ENCODE measurements around the gene ADRM1.

Gene ADRM1

DNA sequence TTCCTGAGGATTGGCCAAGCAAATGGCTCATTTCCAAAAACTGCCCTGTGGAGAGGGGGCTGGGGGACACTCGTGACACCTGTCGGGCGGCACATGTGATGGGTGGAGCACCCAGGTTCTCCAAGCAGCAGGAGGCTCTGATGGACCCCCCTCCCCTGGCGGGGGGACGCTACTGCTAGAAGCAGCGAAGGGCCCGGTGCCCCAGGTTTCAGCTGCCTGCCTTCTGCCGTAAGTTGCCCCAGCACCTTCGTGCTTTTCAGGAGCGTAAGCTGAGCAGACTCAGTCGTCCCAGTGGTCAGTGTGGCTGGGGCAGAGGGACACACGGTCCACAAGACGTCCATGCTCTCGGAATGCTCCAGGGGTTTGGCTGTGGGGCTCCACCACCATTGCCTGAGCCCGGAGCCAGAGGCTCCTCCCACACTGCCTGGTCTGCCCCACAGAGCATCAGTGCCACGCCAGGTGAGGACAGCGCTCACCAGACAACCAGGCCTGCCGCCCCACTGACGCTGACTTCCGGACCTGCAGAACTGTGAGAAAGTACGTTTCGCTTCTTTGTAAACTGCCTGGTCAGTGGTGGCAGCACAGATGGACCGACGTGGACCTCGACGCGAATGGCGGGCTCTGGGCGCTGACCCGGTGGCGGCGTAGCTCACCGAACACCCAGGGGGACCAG lies 4.1 kb upstream of the ADRM1 start:
- no peak for DNase-seq

DNA sequence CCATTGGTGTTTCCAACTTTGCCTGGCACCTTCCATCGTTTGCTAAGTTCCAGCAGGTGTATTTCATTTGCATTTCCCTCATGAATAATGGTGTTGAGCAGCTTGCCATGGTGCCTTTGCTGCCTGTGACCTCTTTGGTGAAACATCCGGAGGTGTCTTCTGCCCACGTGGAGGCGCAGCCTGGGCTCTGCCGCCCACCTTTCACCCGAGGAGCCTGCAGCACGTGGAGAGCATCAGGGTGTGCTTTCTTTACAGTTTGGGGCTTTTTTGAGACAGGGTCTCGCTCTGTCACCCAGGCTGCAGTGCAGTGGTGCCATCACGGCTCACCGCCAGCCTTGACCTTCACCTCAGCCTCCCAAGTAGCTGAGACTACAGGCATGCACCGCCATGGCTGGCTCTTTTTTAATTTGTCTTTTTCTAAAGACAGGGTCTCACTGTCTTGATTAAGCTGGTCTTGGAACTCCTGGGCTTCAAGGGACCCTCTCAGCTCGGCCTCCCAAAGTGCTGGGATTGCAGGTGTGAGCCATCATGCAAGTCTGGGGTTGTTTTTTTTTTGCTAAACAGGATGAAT lies 3.0 kb upstream of the ADRM1 start:
- DNase-seq, result no peak

DNA sequence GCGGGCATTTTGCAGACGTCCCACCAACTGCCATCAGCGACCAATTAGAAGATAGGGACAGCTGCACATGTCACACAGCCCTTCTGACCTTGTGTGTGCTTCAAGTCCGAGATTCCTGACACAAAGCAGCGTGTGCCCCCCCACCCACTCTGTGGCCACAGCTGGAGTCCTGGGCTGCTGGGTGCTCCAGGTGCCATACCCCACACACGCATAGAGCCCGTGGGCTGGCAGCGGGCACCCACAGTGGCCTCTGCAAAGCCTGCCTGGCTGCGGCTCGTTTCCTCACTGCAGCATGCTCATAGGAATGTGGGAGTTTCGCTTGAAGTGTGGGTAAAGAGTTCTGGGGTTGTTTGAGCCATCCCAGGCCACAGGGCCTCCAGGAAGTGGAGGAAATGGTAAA lies 2.5 kb upstream of the ADRM1 start:
- no peak for DNase-seq

DNA sequence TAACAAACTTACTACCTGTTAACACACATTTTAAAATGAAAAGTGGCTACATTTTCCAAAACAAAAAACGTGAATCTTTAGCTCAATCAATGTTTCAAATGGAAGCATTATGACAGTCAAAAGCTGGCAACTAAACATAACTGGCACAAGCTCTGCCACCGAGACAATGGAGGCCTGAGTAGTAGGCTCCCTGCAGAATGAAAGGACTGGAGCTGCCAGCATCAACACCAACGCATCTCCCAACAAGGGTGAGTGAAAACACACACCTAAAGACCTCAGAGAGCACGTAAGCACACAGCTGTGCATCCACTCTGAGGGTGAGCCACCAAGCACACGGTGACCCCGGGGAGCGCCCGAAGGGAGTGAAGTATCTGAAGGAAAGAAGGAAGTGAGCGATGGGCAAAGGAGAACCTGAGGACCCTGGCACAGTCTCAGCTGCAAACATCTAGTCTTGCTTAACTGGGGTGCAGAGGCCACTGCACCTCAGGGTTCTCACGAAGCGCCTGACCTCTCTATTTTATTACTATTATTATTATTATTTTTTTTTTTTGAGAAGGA lies 1.6 kb upstream of the ADRM1 start:
- no peak for DNase-seq

DNA sequence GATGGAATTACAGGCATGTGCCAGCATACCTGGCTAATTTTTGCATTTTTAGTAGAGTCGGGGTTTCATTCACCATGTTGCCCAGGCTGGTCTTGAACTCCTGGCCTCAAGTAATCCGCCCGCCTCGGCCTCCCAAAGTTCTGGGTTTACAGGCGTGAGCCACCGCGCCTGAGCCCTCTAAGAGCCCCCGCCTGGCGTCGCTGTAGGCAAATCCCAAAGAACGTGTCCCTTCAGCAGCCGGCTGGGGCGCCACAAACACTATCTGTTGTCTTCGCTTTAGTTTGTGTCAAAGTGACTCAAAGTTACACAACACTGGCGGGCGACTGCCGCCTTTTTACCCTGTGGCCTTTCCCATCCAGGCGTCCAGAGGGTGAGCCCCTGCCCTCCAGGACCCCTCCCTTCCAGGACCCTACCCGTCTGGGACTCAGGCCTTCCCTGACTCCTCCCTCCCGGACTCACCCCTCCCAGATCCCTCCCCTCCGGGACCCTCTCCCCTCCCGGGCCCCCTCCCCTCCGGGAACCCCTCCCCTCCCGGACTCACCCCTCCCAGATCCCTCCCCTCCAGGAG lies 940 bp upstream of the ADRM1 start:
- DNase-seq, result peak; percentile 99

DNA sequence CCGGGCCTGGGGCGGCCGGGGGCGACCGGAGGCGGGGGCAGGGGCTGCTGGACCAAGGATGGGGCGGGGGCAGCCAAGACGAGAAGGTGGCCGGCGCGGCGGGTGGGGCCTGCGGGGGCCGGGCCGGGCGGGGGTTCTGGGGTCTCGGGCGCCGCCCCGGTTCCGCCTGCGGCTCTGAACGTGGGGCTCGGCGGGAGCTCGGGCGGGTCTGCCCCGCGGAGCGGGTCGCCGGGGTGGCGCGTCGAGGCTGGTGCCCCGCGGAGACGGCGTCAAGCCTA lies 204 bp downstream of the ADRM1 start:
- DNase-seq, result no peak

DNA sequence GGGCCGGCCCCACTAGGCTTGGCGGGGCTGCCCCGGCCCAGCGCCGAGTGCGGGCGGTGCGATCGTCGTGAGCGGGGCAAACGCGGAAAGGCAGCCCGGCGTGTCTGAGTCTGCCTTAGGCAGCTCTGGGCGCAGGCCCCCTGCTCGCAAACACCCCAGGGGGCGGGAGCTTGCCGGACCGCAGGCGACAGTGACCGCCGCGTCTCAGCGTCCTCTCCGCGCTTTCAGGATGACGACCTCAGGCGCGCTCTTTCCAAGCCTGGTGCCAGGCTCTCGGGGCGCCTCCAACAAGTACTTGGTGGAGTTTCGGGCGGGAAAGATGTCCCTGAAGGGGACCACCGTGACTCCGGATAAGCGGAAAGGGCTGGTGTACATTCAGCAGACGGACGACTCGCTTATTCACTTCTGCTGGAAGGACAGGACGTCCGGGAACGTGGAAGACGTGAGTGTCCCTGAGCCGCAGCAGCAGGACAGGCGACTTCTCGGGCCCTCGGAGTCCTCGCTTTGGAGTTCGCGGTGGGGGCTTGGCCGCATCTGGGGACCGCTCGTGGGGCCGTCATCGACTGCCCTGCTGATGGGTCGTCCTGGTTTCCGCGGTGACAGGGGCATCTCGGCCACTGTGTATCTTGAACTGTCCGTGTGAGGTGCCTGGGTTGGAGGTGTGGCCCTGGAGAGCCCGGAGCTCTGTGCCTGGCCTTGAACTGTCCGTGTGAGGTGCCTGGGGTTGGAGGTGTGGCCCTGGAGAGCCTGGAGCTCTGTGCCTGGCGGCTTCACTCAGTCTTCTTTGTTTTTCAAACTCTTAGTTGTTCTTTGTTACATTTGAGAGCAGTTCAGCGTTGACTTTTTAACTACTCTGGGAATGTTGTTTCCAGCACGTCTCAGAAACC lies 786 bp downstream of the ADRM1 start:
- peak; percentile 52 for DNase-seq

DNA sequence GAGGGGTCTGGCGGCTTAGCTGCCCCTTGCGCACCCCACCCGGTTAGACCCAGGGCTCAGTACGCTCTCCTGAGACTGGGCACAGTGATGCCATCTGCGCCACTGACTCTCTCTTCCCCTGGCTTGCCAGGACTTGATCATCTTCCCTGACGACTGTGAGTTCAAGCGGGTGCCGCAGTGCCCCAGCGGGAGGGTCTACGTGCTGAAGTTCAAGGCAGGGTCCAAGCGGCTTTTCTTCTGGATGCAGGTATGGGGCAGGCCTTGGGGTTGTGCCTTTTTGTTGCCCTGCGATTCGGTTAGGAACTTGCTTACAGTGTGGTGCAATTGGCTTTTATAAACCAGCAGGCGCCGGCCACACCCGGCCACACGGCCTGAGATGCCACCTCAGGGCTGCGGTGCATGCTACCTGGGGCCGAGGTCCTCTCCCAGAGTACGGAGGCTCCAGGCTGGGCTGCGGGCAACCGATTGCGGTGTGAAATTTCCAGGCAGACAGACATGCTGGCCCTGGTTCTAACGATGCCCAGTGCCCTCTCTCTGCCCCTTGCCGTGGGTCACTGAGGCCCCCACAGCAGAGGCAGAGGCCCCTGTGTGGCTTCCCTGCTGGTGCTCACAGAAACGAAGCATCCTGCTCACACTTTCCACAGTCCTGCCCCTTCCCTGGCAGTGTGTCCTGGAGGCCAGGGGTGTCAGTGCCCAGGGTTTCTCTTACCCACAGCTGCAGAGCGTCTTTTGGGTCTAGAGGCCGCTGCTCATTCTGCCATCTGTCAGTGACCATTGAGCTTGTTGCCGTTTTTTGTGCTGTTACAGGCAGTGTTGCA lies 1.7 kb downstream of the ADRM1 start:
- no peak for DNase-seq

DNA sequence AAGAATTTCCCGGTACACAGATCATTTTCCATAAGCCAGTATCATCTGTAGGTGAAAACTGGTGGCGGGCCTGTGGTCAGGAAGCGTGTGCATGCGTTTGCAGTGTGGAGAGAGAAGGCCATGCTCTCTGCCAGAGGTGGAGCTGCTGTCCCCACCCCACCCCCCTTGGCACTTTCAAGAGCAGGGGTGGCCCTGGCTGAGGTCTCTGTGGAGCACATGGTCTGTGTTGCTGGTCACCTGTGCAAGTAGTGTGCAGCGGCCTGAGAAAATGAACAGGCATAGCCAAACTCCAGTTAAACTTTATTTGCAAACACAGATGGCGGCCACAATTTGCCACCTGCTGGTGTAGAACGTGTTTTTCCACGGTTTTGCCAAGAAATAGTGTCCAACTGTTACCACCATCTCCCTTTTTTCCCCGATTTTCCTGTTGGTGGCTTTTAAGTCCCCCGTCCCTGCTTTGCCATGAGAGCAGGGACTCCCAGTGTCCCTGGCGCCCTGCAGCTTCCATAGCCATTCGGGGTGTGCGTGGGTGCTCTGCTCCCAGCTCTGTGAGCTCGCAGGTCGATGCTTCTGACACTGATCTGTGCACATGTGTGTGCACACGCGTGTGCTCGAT lies 2.5 kb downstream of the ADRM1 start:
- peak; percentile 31 for DNase-seq

DNA sequence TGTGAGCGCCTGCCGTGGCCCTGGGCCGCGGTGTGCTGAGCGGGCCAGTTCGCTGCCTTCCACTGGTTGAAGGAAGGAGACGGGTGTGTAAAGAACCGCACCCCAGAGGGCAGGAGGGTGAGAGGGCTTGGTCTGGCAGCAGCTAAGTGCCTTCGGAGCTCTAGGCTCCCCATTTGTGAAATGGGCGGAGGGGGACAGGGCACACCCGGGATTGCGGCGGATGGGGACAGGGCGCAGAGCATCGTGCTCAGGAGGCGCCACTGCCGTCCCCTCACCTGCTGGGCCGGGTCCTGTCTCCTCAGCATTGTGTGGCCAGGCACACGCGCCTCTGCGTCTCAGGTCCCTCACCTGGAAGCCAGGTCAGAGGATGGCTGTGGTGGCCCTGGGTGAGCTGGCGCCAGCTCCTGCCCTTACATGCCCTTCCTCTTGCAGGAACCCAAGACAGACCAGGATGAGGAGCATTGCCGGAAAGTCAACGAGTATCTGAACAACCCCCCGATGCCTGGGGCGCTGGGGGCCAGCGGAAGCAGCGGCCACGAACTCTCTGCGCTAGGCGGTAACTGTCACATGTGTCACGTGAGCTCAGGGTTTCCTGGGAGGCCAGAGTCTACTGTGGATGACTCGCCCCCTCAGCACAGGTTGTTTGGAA lies 3.1 kb downstream of the ADRM1 start:
- no peak for DNase-seq

DNA sequence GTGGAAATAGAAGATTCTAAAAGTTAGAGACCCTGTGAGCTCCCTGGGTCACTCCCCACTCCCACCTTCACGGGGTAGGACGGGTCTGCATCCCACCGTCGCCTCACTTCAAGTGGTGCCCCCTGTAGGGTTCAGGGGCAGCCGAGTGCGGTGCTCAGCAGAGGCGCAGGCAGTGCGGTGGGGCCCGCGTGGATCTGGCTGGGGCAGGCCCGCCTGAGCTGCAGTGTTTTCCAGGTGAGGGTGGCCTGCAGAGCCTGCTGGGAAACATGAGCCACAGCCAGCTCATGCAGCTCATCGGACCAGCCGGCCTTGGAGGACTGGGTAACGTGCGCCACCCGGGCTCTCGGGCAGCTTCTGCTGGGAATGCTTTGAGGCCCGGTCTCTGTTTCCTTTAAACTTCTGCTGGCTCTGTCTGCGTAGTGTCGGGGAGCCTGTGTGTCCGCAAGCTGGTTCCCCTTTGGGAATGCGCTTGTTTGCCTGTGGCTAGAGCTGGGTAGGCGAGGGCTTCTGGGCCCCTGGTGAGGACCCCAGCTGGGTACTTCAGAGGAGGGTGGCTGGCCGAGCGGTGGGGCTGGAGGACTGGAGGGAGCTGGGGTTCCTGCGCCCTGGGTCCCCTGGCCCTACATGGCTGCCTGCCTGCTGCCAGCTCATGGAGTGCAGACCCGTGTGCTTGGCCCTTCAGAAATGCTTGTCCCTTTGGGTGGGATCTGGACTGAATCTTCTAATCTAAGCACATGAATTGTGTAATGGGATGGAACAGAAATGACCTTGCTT lies 3.8 kb downstream of the ADRM1 start:
- DNase-seq, result no peak

DNA sequence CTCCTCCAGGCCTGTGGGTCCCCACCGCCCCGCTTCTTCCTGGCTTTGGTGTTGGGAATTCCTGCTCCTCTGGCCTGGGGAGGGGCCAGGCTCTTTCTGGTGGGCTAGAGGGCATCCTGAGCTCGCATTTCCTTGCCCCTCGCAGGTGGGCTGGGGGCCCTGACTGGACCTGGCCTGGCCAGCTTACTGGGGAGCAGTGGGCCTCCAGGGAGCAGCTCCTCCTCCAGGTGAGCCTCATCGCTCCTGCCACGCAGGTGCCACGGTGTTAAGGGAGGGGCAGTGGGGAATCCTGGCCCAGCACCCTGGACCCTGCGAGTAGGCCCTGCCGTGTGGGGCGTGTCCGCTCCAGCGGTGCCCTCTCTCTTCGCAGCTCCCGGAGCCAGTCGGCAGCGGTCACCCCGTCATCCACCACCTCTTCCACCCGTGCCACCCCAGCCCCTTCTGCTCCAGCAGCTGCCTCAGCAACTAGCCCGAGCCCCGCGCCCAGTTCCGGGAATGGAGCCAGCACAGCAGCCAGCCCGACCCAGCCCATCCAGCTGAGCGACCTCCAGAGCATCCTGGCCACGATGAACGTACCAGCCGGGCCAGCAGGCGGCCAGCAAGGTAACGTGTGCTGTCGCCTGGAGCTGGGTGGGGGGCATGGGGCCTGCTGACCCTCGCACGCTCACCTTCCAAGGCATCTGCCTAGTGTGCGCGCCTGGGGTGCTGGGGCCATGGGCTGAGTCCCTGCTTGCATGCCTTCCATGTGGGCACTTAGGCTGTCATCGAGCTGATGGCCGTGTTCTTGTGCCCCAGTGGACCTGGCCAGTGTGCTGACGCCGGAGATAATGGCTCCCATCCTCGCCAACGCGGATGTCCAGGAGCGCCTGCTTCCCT lies 4.7 kb downstream of the ADRM1 start:
- DNase-seq, result peak; percentile 35

DNA sequence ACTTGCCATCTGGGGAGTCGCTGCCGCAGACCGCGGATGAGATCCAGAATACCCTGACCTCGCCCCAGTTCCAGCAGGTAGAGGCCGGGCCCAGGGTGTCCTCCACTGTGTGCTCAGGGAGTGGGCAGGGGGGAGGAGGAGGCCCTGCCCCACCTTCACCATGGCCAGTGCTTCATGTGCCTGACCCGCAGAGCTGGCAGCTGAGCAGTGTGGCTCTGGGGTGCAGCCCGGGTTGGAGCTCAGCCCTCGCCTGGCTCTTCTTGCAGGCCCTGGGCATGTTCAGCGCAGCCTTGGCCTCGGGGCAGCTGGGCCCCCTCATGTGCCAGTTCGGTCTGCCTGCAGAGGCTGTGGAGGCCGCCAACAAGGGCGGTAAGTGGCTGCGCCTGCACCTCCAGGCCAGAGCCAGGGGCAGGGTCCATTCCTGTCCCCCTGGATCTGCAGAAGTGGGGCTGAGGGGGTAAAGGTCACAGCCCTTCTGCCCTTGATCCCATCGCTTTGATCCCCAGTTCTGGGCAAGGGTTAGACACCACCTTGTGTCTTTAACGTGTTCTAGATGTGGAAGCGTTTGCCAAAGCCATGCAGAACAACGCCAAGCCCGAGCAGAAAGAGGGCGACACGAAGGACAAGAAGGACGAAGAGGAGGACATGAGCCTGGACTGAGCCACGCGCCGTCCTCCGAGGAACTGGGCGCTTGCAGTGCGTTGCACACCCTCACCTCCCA lies 5.5 kb downstream of the ADRM1 start:
- no peak for DNase-seq

DNA sequence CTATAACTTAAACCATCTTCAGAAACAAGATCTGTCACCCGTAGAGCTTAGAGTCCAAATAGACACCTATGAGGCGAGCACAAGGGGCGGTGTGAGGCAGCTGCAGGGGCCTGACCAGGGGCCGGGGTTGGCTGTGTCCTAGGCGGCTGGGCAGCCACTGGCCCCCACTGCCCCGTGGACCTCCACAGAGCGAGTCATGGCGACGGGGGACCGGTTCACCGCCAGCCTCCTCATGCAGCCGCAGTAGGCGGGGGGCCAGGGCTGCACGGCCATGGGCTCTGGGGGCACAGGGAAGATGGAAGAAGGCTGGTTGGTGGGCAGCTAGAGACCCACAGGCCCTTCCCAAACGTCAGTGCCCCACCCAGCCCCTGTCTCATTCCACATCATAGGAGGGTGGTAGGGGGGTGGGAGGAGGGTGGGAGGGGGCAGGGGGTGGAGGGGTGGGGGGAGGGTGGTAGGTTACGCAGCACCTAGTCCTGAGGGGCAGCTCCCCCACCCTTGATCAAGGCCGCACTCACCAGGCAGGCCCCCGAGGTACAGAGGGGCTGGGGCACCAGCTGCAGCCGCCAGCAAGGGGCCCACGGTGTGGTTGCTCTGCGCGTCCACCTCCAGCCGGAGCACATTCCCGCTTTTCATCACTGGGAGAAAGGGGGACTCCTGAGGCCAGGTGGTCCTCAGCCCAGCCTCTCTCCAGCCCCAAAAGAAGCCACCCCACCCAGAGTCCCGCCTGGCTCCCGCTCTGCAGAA lies 6.6 kb downstream of the ADRM1 start:
- no peak for DNase-seq

DNA sequence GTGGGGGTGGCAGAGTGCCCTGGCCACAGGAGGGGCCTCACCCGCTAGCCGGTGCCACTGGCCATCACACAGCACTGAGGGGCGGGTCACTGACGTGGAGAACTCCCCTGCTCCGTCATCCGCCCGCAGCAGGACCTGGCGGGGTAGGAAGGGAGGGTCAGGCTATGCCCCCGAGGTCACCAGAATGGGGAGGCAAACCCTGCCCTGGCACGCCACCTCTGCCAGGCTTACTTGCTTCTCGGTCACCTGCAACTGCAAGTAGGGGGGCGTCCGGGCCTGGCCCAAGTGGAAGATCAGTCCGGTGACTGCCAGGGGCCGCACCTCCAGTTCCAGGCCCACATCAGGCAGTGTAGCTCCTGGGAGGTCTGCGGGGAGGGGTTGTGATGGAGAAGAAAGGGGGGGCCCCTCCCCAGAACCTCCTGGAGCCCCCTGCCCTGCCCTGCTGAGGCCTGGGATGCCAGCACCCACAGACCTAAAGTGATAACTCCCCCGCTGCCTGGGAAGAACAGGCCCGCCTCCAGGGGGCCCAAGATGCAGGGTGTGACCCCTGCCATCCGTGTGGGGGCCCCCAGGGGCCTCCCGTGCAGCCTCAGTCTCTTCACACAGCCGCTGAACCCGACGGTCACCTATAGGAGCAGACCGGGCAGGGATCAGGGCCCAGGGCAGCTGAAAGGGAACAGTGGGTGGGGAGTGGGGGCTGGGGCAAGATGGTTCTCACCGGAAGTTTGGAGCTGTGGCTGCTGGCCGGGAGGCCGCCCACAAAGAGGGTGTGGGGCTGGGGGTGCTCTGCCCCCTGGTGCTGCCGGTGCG lies 7.4 kb downstream of the ADRM1 start:
- DNase-seq, result no peak

DNA sequence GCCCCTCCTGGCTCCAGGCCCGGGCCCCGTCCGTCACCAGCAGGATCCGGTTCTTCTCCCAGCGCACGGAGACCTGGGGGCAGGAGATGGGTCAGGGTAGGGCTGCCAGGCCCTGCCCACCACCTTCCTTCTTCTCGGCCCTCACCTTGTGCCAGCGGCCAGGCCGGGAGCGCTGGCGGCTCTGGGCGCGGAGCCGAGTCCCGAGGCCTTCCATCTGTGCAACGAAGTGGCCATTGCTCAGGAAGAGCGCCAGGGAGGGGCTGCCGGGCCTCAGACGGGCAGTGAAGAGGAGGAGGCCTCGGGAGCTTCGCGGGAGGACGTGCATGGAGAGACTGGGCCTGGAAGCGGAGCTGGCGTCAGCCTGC lies 7.9 kb downstream of the ADRM1 start:
- no peak for DNase-seq

DNA sequence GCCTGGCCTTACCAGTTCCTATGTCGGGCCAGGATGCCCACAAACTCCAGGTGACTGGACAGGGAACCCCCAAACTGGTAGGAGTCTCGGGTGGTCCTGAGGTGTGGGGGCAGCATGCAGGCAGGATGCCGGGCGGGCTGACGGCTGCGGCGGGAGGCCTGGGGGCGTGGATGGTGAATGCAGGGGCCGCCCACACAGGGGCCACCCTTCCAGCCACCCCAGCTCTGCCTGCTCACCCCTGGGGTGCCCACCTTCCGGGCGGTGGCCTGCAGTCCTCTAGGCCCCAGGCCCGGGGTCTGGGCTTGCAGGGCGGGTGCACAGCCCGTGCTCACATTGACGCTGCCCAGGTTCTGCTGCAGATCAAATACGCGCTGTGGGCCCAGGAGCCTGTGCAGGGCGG lies 8.4 kb downstream of the ADRM1 start:
- DNase-seq, result no peak
